Tibial artery (tissue), 4 donors: ENCODE measurements around the gene TRAPPC2.

ENCODE experiments used
- DNase-seq, 2 donors: peaks; one replicate each; pipeline ENCODE4 v3.0.0-alpha.2; 2019
- H3K27ac ChIP-seq, 2 donors: fragments of 200-600 bp; sonication (generic) in 1 of 2; 1 replicate in 1 of 2; 2 replicates in 1 of 2; pipeline ENCODE4 v1.5.1; 2018 to 2019; ENCODE audit warnings: mild to moderate bottlenecking in 1 of 2
- H3K27me3 ChIP-seq, 2 donors: fragments of 200-600 bp; sonication (generic) in 1 of 2; one replicate each; pipeline versions ENCODE4 v1.5.1 to v1.6.0; 2016 to 2019
- H3K36me3 ChIP-seq, 3 donors: fragments of 200-600 bp; sonication (generic) in 2 of 3; one replicate each; pipeline ENCODE4 v1.5.1; 2016 to 2019; ENCODE audit warnings: mild to moderate bottlenecking in 2 of 3
- H3K4me1 ChIP-seq, 4 donors: fragments of 200-600 bp; sonication (generic) in 2 of 4; 1 replicate in 3 of 4; 2 replicates in 1 of 4; pipeline ENCODE4 v1.5.1; 2016 to 2019
- H3K4me3 ChIP-seq, 2 donors: fragments of 200-600 bp; sonication (generic) in 1 of 2; 1 replicate in 1 of 2; 2 replicates in 1 of 2; pipeline ENCODE4 v1.5.1; 2018 to 2019; ENCODE audit warnings: mild to moderate bottlenecking in 2 of 2
- H3K9me3 ChIP-seq, 3 donors: fragments of 200-600 bp; sonication (generic) in 1 of 3; one replicate each; pipeline ENCODE4 v1.5.1; 2016 to 2019
- intact Hi-C: fragments of 100-400 bp; cut with DNase I; formaldehyde crosslinking; loops from one replicate; pipeline ENCODE4 v1.15.0; 2023; ENCODE audit warnings: low total_unique reads
- TF ChIP-seq, protein P1 (sequence below), 2 experiments: fragments of 200-600 bp in 1 of 2; fragments of 450-650 bp in 1 of 2; IDR thresholded peaks; one replicate each; pipeline ENCODE4 v1.5.1; 2017 to 2019; ENCODE audit warnings: antibody characterized with exemption in 2 of 2, mild to moderate bottlenecking in 1 of 2, moderate library complexity in 1 of 2

The TRAPPC2 gene

DNA sequence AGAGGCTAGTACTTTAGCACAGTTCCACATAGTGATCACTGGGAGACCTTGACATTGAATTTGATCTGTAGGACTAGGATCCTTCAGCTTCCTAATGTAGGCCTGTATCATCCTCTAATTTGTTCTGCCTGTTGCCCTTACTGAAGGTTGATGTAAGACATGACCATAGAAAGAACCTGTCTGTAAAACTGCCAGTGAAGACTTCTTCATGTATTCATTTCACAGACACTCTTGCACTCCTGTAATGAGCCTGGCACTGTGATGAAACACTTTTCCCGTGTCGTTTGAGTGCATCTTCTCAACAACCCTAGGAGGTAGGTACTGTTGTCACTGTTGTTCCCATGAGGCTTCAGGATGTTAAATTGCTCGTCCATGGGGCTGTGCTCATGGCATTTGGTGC, 30.8 kb downstream of the TRAPPC2 start:
- Histone ChIP-seq H3K4me1 (peaks cover 0 to 31% (median 5%) of the 10 kb centered on the region in 4 donors), H3K4me3 (no peak overlapping the region), H3K36me3 (peaks cover 0 to 4% (median 1%) of the 10 kb centered on the region in 3 donors), H3K27me3 (no peaks in the 10 kb centered on the region), H3K9me3 (no peaks in the 10 kb centered on the region), H3K27ac (no peak overlapping the region)
- DNase-seq, result no peak
- TF ChIP-seq, protein P1, sequence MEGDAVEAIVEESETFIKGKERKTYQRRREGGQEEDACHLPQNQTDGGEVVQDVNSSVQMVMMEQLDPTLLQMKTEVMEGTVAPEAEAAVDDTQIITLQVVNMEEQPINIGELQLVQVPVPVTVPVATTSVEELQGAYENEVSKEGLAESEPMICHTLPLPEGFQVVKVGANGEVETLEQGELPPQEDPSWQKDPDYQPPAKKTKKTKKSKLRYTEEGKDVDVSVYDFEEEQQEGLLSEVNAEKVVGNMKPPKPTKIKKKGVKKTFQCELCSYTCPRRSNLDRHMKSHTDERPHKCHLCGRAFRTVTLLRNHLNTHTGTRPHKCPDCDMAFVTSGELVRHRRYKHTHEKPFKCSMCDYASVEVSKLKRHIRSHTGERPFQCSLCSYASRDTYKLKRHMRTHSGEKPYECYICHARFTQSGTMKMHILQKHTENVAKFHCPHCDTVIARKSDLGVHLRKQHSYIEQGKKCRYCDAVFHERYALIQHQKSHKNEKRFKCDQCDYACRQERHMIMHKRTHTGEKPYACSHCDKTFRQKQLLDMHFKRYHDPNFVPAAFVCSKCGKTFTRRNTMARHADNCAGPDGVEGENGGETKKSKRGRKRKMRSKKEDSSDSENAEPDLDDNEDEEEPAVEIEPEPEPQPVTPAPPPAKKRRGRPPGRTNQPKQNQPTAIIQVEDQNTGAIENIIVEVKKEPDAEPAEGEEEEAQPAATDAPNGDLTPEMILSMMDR (IDR thresholded peaks at IDR 0.05), result no peak
- intact Hi-C loops, result no loop called here

DNA sequence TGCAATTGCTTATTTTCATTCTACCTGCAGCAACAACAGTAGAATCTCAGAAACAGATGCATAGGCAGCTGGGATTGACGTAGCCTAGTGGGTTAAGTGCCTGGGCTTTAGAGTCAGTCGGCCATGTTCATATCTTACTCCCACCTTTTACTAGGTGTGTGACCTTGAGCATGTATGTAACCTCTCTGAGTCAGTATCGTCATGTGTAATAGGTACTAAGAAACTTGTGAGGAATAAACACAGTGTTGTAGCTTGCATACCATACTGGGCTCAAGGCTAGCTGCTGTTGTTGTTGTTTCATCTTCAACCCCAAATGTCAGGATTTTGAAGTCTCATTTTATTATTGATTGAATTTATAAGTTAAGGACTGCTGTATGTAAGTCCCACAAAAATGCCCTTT, 31.3 kb downstream of the TRAPPC2 start:
- TF ChIP-seq, protein P1 (IDR thresholded peaks at IDR 0.05), result no peak
- no peak overlapping the region for H3K4me3 ChIP-seq
- no peaks in the 10 kb centered on the region for H3K27me3 ChIP-seq
- H3K27ac ChIP-seq, result no peak overlapping the region
- H3K36me3 ChIP-seq, result peaks cover 0 to 3% (median 0%) of the 10 kb centered on the region in 3 donors
- no peak for DNase-seq
- intact Hi-C loops, result no loop called here
- no peaks in the 10 kb centered on the region for H3K9me3 ChIP-seq
- H3K4me1 ChIP-seq, result peaks cover 0 to 35% (median 6%) of the 10 kb centered on the region in 4 donors

- H3K36me3 ChIP-seq, result no peaks in the 10 kb centered on the region
- no peaks in the 10 kb centered on the region for H3K9me3 ChIP-seq
- no peak overlapping the region for H3K27ac ChIP-seq
- no peaks in the 10 kb centered on the region for H3K27me3 ChIP-seq
- H3K4me1 ChIP-seq, result peaks cover 0 to 35% (median 6%) of the 10 kb centered on the region in 4 donors
- H3K4me3 ChIP-seq, result no peak overlapping the region
- intact Hi-C loops, result no loop called here
- no peak for DNase-seq
- TF ChIP-seq, protein P1 (IDR thresholded peaks at IDR 0.05), result no peak
Observed at GRCh38 chrX:13702111-13702789, 32.2 kb downstream of the TRAPPC2 start.

DNA sequence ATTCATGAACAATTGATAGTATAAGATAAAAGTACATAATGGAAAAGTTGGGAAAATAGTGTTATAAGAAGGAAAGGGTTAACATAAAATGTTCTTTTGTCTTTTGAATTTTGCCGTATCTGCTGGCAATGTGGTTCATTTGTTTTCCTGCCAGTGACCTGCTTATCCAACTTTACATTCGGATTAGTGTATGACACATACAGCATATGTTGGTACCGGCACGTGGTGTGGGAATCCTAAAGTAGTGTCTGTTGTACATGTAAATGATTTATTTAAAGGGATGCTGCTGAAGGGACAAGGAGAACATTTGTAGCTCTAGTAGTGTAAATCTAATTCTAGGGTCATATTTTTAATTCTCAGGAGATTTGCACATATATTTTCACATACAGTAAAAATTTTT, 34.0 kb downstream of the TRAPPC2 start:
- Histone ChIP-seq H3K9me3 (no peaks in the 10 kb centered on the region), H3K4me1 (peaks cover 0 to 35% (median 6%) of the 10 kb centered on the region in 4 donors), H3K36me3 (no peaks in the 10 kb centered on the region), H3K27me3 (no peaks in the 10 kb centered on the region), H3K27ac (no peak overlapping the region), H3K4me3 (no peak overlapping the region)
- intact Hi-C loops, result no loop called here
- TF ChIP-seq, protein P1 (IDR thresholded peaks at IDR 0.05), result no peak
- no peak for DNase-seq

DNA sequence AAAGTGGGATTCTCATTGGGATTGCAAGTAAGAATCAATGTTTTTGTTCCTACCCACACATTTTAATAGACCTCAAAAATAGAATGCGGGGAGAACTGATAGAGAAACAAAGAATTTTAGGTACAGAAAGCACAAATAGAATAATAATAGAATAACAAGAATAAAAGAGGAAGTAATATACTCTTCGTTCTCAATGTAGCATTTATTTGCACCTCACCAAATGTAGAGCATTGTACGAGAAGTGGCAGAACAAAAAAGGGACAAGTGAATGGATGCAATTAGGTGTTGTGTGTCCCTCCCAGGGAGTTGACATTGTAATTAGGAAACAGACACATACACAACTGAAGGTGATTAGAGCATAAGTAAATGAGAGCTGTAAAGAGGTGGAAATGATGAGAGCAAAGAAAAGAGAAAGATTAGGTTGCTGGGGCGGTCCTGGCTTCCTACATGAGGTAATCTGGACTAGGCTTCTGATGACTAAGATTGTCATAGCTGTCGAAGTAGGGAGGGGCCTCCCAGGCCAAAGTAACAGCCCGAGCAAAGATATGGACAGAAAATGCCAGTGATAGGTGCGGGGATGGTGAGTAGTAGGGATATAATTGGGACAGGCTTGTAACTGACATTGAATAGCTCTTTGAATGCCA, 35.1 kb downstream of the TRAPPC2 start:
- DNase-seq, result no peak
- Histone ChIP-seq H3K27ac (peak overlapping the region in 1 of 2 donors; percentile 9), H3K9me3 (no peaks in the 10 kb centered on the region), H3K4me1 (peaks cover 0 to 43% (median 8%) of the 10 kb centered on the region in 4 donors), H3K27me3 (no peaks in the 10 kb centered on the region), H3K4me3 (no peak overlapping the region), H3K36me3 (no peaks in the 10 kb centered on the region)
- TF ChIP-seq, protein P1 (IDR thresholded peaks at IDR 0.05), result no peak
- intact Hi-C loops, result no loop called here
